ENCODE data around the gene AUH.

AUH gene

DNA sequence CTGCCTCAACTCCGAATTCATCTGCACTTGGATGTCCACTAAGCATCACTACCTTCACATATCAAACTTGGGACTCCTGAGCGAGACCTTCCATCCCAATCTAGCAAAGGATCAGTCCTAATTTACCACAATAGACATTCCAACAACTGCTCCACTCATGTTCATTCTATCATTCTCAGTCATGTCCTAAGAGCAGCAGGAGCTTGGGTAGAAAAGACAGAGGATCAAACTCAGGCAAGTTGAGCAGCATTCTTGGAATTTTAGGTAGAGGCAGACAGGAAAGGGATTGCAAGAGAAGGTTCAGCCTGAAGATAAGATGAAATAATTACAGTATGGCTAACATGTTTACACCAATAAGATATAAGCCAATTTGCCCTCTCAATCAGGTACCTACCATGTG, 51.7 kb downstream of the AUH start:
- no peak overlapping the region for H3K27ac ChIP-seq (ENCODE audit: low read length)
- no peak overlapping the region for H3K4me3 ChIP-seq (ENCODE audit: low read length)
- H3K4me2 ChIP-seq (ENCODE audit: low read length) = no peak overlapping the region
- H3K4me1 ChIP-seq (ENCODE audit: low read length) = no peaks in the 10 kb centered on the region
- no peaks in the 10 kb centered on the region for H3K79me2 ChIP-seq (ENCODE audit: low read length)
- no peak overlapping the region for H2AFZ ChIP-seq (ENCODE audit: low read depth, low read length)
- no peaks in the 10 kb centered on the region for H3K9me3 ChIP-seq (ENCODE audit: insufficient read depth, low read length)
- no peaks in the 10 kb centered on the region for H3K27me3 ChIP-seq (ENCODE audit: low read depth, low read length)
- TF ChIP-seq CTCF (IDR thresholded peaks at IDR 0.05; ENCODE audit: low read depth, low read length) (no peak), EZH2phosphoT487 (IDR thresholded peaks at IDR 0.05; ENCODE audit: low read depth) (no peak)
- no peaks in the 10 kb centered on the region for H3K36me3 ChIP-seq (replicated peaks; ENCODE audit: low read depth, low read length)
- no peaks in the 10 kb centered on the region for H4K20me1 ChIP-seq (ENCODE audit: insufficient read depth, low read length)
- H3K9ac ChIP-seq (ENCODE audit: low read length) = no peak overlapping the region

- H2AFZ ChIP-seq (ENCODE audit: low read depth, low read length) = no peak overlapping the region
- TF ChIP-seq EZH2phosphoT487 (IDR thresholded peaks at IDR 0.05; ENCODE audit: low read depth) (no peak), CTCF (IDR thresholded peaks at IDR 0.05; ENCODE audit: low read depth, low read length) (no peak)
- H3K27ac ChIP-seq (ENCODE audit: low read length) = no peak overlapping the region
- no peak overlapping the region for H3K9ac ChIP-seq (ENCODE audit: low read length)
- H3K9me3 ChIP-seq (ENCODE audit: insufficient read depth, low read length) = no peaks in the 10 kb centered on the region
- H3K4me2 ChIP-seq (ENCODE audit: low read length) = no peak overlapping the region
- H3K36me3 ChIP-seq (replicated peaks; ENCODE audit: low read depth, low read length) = no peaks in the 10 kb centered on the region
- no peaks in the 10 kb centered on the region for H3K79me2 ChIP-seq (ENCODE audit: low read length)
- no peaks in the 10 kb centered on the region for H3K27me3 ChIP-seq (ENCODE audit: low read depth, low read length)
- H3K4me3 ChIP-seq (ENCODE audit: low read length) = no peak overlapping the region
- H3K4me1 ChIP-seq (ENCODE audit: low read length) = no peaks in the 10 kb centered on the region
- H4K20me1 ChIP-seq (ENCODE audit: insufficient read depth, low read length) = no peaks in the 10 kb centered on the region
These were observed 53.5 kb downstream of the AUH start for GRCh38 chr9:91308191-91308590.

DNA sequence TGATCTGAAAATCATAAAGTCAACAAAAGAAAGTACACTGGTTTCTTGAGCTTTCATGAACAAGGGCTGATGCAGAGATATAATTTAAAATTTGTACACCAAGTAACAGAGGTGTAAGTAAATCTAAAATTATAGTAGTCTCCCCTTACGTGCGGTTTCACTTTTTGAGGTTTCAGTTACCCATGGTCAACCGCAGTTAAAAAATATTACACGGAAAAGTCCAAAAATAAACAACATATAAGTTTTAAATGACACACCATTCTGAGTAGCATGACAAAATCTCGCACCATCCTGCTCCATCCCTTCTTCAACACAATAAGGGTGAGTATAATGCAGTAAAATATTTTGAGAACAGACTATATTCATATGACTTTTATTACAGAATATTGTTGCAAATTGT, 54.4 kb downstream of the AUH start:
- Histone ChIP-seq H3K27me3 (ENCODE audit: low read depth, low read length) (no peaks in the 10 kb centered on the region), H2AFZ (ENCODE audit: low read depth, low read length) (no peak overlapping the region), H3K4me1 (ENCODE audit: low read length) (peaks cover 6% of the 10 kb centered on the region), H3K4me2 (ENCODE audit: low read length) (no peak overlapping the region), H3K9me3 (ENCODE audit: insufficient read depth, low read length) (no peaks in the 10 kb centered on the region), H4K20me1 (ENCODE audit: insufficient read depth, low read length) (no peaks in the 10 kb centered on the region), H3K79me2 (ENCODE audit: low read length) (no peaks in the 10 kb centered on the region), H3K9ac (ENCODE audit: low read length) (no peak overlapping the region), H3K36me3 (replicated peaks; ENCODE audit: low read depth, low read length) (no peaks in the 10 kb centered on the region), H3K4me3 (ENCODE audit: low read length) (no peak overlapping the region), H3K27ac (ENCODE audit: low read length) (no peak overlapping the region)
- TF ChIP-seq CTCF (IDR thresholded peaks at IDR 0.05; ENCODE audit: low read depth, low read length) (no peak), EZH2phosphoT487 (IDR thresholded peaks at IDR 0.05; ENCODE audit: low read depth) (no peak)

GRCh38 chr9:91306296-91306630, 55.5 kb downstream of the AUH start:
- H3K4me1 ChIP-seq (ENCODE audit: low read length) = peaks cover 6% of the 10 kb centered on the region
- H2AFZ ChIP-seq (ENCODE audit: low read depth, low read length) = no peak overlapping the region
- H3K27me3 ChIP-seq (ENCODE audit: low read depth, low read length) = no peaks in the 10 kb centered on the region
- H3K4me3 ChIP-seq (ENCODE audit: low read length) = no peak overlapping the region
- H3K4me2 ChIP-seq (ENCODE audit: low read length) = no peak overlapping the region
- H3K36me3 ChIP-seq (replicated peaks; ENCODE audit: low read depth, low read length) = no peaks in the 10 kb centered on the region
- TF ChIP-seq CTCF (IDR thresholded peaks at IDR 0.05; ENCODE audit: low read depth, low read length) = no peak
- TF ChIP-seq EZH2phosphoT487 (IDR thresholded peaks at IDR 0.05; ENCODE audit: low read depth) = no peak
- no peak overlapping the region for H3K9ac ChIP-seq (ENCODE audit: low read length)
- no peaks in the 10 kb centered on the region for H3K79me2 ChIP-seq (ENCODE audit: low read length)
- H4K20me1 ChIP-seq (ENCODE audit: insufficient read depth, low read length) = no peaks in the 10 kb centered on the region
- no peak overlapping the region for H3K27ac ChIP-seq (ENCODE audit: low read length)
- no peaks in the 10 kb centered on the region for H3K9me3 ChIP-seq (ENCODE audit: insufficient read depth, low read length)
